Liver (tissue), 9 donors: ENCODE data around the gene NIT1. TPM values are rescaled to one million over a fixed set of nuclear protein-coding genes. Genes with fewer than 3 reads are reported as not detected.

Source experiments
- DNase-seq: peaks from one replicate; pipeline ENCODE4 v3.0.0-alpha.2; 2017; ENCODE audit warnings: low spot score
- H3K27ac ChIP-seq, 2 donors: one replicate each; pipeline ENCODE4 v1.7.0; 2013; ENCODE audit warnings: inconsistent platforms in 2 of 2, low read length in 2 of 2, control low read depth in 1 of 2, low read depth in 1 of 2, mild to moderate bottlenecking in 1 of 2
- H3K27me3 ChIP-seq, 4 donors: one replicate each; pipeline versions ENCODE4 v1.6.1 to v1.7.0; 2013; ENCODE audit warnings: low read length in 3 of 4, inconsistent platforms in 1 of 4, mild to moderate bottlenecking in 1 of 4, moderate library complexity in 1 of 4; ENCODE audit not compliant: control insufficient read depth in 4 of 4, insufficient read depth in 4 of 4
- H3K36me3 ChIP-seq, 4 donors: one replicate each; pipeline versions ENCODE4 v1.6.1 to v1.7.0; 2013; ENCODE audit warnings: low read length in 3 of 4, mild to moderate bottlenecking in 3 of 4, low read depth in 1 of 4, moderate library complexity in 1 of 4; ENCODE audit not compliant: control insufficient read depth in 4 of 4, insufficient read depth in 3 of 4
- H3K4me1 ChIP-seq, 4 donors: one replicate each; pipeline versions ENCODE4 v1.6.1 to v1.7.0; 2013; ENCODE audit warnings: low read length in 3 of 4, mild to moderate bottlenecking in 3 of 4, moderate library complexity in 1 of 4; ENCODE audit not compliant: control insufficient read depth in 4 of 4, insufficient read depth in 4 of 4
- H3K4me3 ChIP-seq, 3 donors: one replicate each; pipeline versions ENCODE4 v1.6.1 to v1.7.0; 2013; ENCODE audit warnings: low read length in 3 of 3, control low read depth in 1 of 3, low read depth in 1 of 3, mild to moderate bottlenecking in 1 of 3
- H3K9ac ChIP-seq, 2 donors: one replicate each; pipeline ENCODE4 v1.7.0; 2013; ENCODE audit warnings: low read length in 2 of 2, mild to moderate bottlenecking in 2 of 2, moderate library complexity in 2 of 2, control low read depth in 1 of 2, low read depth in 1 of 2
- H3K9me3 ChIP-seq, 4 donors: one replicate each; pipeline versions ENCODE4 v1.6.1 to v1.7.0; 2013; ENCODE audit warnings: low read length in 3 of 4; ENCODE audit not compliant: control insufficient read depth in 4 of 4
- ATF3 ChIP-seq: IDR thresholded peaks from 2 replicates; pipeline ENCODE4 v1.6.1; 2016; ENCODE audit warnings: antibody characterized with exemption
- EGR1 ChIP-seq, 2 donors: IDR thresholded peaks; 2 replicates each; pipeline ENCODE4 v1.6.1; 2016 to 2018; ENCODE audit warnings: antibody characterized with exemption in 2 of 2, low read depth in 2 of 2
- FOXA1 ChIP-seq: IDR thresholded peaks from 2 replicates; pipeline ENCODE4 v1.6.1; 2016; ENCODE audit warnings: antibody characterized with exemption
- FOXA2 ChIP-seq: IDR thresholded peaks from 2 replicates; pipeline ENCODE4 v1.6.1; 2016; ENCODE audit warnings: antibody characterized with exemption
- GABPA ChIP-seq, 2 donors: IDR thresholded peaks in 1 of 2; conservative IDR thresholded peaks in 1 of 2; 2 replicates each; pipeline ENCODE4 v1.6.1; 2016; ENCODE audit warnings: antibody characterized with exemption in 2 of 2, mild to moderate bottlenecking in 1 of 2, moderate library complexity in 1 of 2
- HNF4A ChIP-seq, 2 donors: conservative IDR thresholded peaks; 2 replicates each; pipeline ENCODE4 v1.6.1; 2016; ENCODE audit warnings: antibody characterized with exemption in 2 of 2, mild to moderate bottlenecking in 2 of 2
- JUND ChIP-seq, 2 donors: IDR thresholded peaks; 2 replicates each; pipeline ENCODE4 v1.6.1; 2016; ENCODE audit warnings: antibody characterized with exemption in 2 of 2
- MAX ChIP-seq: IDR thresholded peaks from 2 replicates; pipeline ENCODE4 v1.6.1; 2016; ENCODE audit warnings: antibody characterized with exemption
- NR2F2 ChIP-seq: IDR thresholded peaks from 2 replicates; pipeline ENCODE4 v1.6.1; 2016; ENCODE audit warnings: antibody characterized with exemption
- RAD21 ChIP-seq, 2 donors: IDR thresholded peaks; 2 replicates each; pipeline ENCODE4 v1.6.1; 2016; ENCODE audit warnings: antibody characterized with exemption in 2 of 2, mild to moderate bottlenecking in 2 of 2
- REST ChIP-seq: IDR thresholded peaks from 2 replicates; pipeline ENCODE4 v1.6.1; 2016; ENCODE audit warnings: antibody characterized with exemption, mild to moderate bottlenecking
- RXRA ChIP-seq, 2 donors: IDR thresholded peaks; 2 replicates each; pipeline ENCODE4 v1.6.1; 2017 to 2018; ENCODE audit warnings: antibody characterized with exemption in 2 of 2, mild to moderate bottlenecking in 1 of 2
- SP1 ChIP-seq: IDR thresholded peaks from 2 replicates; pipeline ENCODE4 v1.6.1; 2018; ENCODE audit warnings: antibody characterized with exemption, mild to moderate bottlenecking
- TAF1 ChIP-seq: conservative IDR thresholded peaks from 2 replicates; pipeline ENCODE4 v1.6.1; 2016; ENCODE audit warnings: antibody characterized with exemption, mild to moderate bottlenecking
- YY1 ChIP-seq: IDR thresholded peaks from 2 replicates; pipeline ENCODE4 v1.6.1; 2016; ENCODE audit warnings: antibody characterized with exemption, mild to moderate bottlenecking
- WGBS: extraction: QIAGEN DNeasy Blood & Tissue Kit; methylation state at CpG from one replicate; pipeline ENCODE4 v1.1.7; 2013; 5-methylcytosine and 5-hydroxymethylcytosine counted together
- polyA plus RNA-seq, 2 donors: library from polyadenylated mRNA; stranded (reverse) in 1 of 2; unstranded in 1 of 2; fragments of 200-250 nt in 1 of 2; fragments of >200 nt in 1 of 2; fragmentation: Nextera tagmentation in 1 of 2; extraction: Ambion mirVana in 1 of 2; gene quantifications; one replicate each; pipeline versions ENCODE4 v1.2.1 to v1.2.3, GENCODE V29; 2013 to 2015
- total RNA-seq, 2 donors: library from RNA; depleted of rRNA; stranded (reverse); fragments of >200 nt; gene quantifications; one replicate each; pipeline ENCODE4 v1.2.3, GENCODE V29; 2014
- donor health status: healthy.
- donor health status: healthy.
- donor health status: healthy.
- donor health status: healthy.
- donor health status: healthy.

Gene NIT1
- total and polyA plus RNA-seq, 4 donors: 17.8 to 45.8 (median 39.3) TPM

- TF ChIP-seq MAX: no peak
- TF ChIP-seq NR2F2: no peak
- no peak for TF ChIP-seq SP1
- no peak for TF ChIP-seq YY1
- no peak for TF ChIP-seq RAD21 (IDR thresholded peaks at IDR 0.05)
- no peak for TF ChIP-seq EGR1 (IDR thresholded peaks at IDR 0.05; ENCODE audit: low read depth in 2 of 2)
- no peak for TF ChIP-seq ATF3
- TF ChIP-seq HNF4A (conservative IDR thresholded peaks at IDR 0.05): no peak
- TF ChIP-seq GABPA (IDR thresholded peaks at IDR 0.05 in 1 of 2, conservative IDR thresholded peaks at IDR 0.05 in 1 of 2): no peak
- TF ChIP-seq JUND (IDR thresholded peaks at IDR 0.05): no peak
Observed at GRCh38 chr1:161161652-161162051, 43.7 kb downstream of the NIT1 start (continued).

GRCh38 chr1:161162052-161162451, 44.1 kb downstream of the NIT1 start:
- 80% methylated on average over 7 of the region's 7 CpGs for WGBS
- Histone ChIP-seq H3K27me3 (no peaks in the 10 kb centered on the region), H3K36me3 (peaks cover 0 to 25% (median 9%) of the 10 kb centered on the region in 4 donors), H3K27ac (no peak overlapping the region), H3K9me3 (no peaks in the 10 kb centered on the region), H3K4me3 (no peak overlapping the region), H3K4me1 (peaks cover 15 to 50% (median 32%) of the 10 kb centered on the region in 4 donors), H3K9ac (no peak overlapping the region)
- no peak for DNase-seq
- no peak for TF ChIP-seq HNF4A (conservative IDR thresholded peaks at IDR 0.05)
- TF ChIP-seq FOXA1: no peak
- no peak for TF ChIP-seq MAX

- peaks cover 17 to 54% (median 36%) of the 10 kb centered on the region in 4 donors for H3K4me1 ChIP-seq
- no peak overlapping the region for H3K27ac ChIP-seq
- DNase-seq: peak; percentile 30
- no peak for TF ChIP-seq FOXA2
- no peak for TF ChIP-seq TAF1
- no peak for TF ChIP-seq RXRA (IDR thresholded peaks at IDR 0.05)
- no peak for TF ChIP-seq RAD21 (IDR thresholded peaks at IDR 0.05)
- no peak for TF ChIP-seq REST
- H3K4me3 ChIP-seq: no peak overlapping the region
- 96% methylated on average over 10 of the region's 10 CpGs for WGBS
- H3K27me3 ChIP-seq: no peaks in the 10 kb centered on the region
- no peak overlapping the region for H3K9ac ChIP-seq
- peaks cover 0 to 21% (median 6%) of the 10 kb centered on the region in 4 donors for H3K36me3 ChIP-seq
- H3K9me3 ChIP-seq: no peaks in the 10 kb centered on the region
Observed at GRCh38 chr1:161162806-161163205, 44.9 kb downstream of the NIT1 start.
